B cell (primary cell): ENCODE data around the gene BUD31.

Source experiments
- EZH2 ChIP-seq: IDR thresholded peaks from 2 replicates; pipeline ENCODE4 v1.6.1; 2012; ENCODE audit warnings: borderline replicate concordance, low read depth, mild to moderate bottlenecking, moderate library complexity, low read length; ENCODE audit not compliant: insufficient read depth, poor library complexity, severe bottlenecking
- TF ChIP-seq, protein P1 (sequence below): fragments of 200-600 bp; IDR thresholded peaks from one replicate; pipeline ENCODE4 v1.8.0; 2022; ENCODE audit warnings: antibody characterized with exemption, mild to moderate bottlenecking

- TF ChIP-seq, protein P1, sequence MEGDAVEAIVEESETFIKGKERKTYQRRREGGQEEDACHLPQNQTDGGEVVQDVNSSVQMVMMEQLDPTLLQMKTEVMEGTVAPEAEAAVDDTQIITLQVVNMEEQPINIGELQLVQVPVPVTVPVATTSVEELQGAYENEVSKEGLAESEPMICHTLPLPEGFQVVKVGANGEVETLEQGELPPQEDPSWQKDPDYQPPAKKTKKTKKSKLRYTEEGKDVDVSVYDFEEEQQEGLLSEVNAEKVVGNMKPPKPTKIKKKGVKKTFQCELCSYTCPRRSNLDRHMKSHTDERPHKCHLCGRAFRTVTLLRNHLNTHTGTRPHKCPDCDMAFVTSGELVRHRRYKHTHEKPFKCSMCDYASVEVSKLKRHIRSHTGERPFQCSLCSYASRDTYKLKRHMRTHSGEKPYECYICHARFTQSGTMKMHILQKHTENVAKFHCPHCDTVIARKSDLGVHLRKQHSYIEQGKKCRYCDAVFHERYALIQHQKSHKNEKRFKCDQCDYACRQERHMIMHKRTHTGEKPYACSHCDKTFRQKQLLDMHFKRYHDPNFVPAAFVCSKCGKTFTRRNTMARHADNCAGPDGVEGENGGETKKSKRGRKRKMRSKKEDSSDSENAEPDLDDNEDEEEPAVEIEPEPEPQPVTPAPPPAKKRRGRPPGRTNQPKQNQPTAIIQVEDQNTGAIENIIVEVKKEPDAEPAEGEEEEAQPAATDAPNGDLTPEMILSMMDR, result no peak
- TF ChIP-seq EZH2, result no peak
Observed at GRCh38 chr7:99418260-99418659, 9.5 kb downstream of the BUD31 start.
